ENCODE measurements around the gene LRP1.
A peak's percentile ranks its signal among the peaks of the same experiment; 100 is the strongest.

LRP1 gene

GRCh38 chr12:57124261-57124877 lies 3.9 kb upstream of the LRP1 start:
- TF ChIP-seq CTCF (IDR thresholded peaks at IDR 0.05; ENCODE audit: low read depth, low read length) = peak; percentile 93
- in situ Hi-C loops (cut with HindIII; ENCODE audit: low sequenced_read_pairs) = no loop called here
- H3K4me3 ChIP-seq (ENCODE audit: low read depth, low read length) = no peak overlapping the region

GRCh38 chr12:57126061-57126460 lies 2.2 kb upstream of the LRP1 start:
- no peak for TF ChIP-seq CTCF (IDR thresholded peaks at IDR 0.05; ENCODE audit: low read depth, low read length)
- no peak for DNase-seq (ENCODE audit: low read depth, low spot score)
- in situ Hi-C loops (cut with HindIII; ENCODE audit: low sequenced_read_pairs) = no loop called here
- no peak overlapping the region for H3K4me3 ChIP-seq (ENCODE audit: low read depth, low read length)

More at GRCh38 chr12:57124261-57124877, 3.9 kb upstream of the LRP1 start:
- DNase-seq (ENCODE audit: low read depth, low spot score) = peak; percentile 66

- no peak for TF ChIP-seq CTCF (IDR thresholded peaks at IDR 0.05; ENCODE audit: low read depth, low read length)
- no peak for DNase-seq (ENCODE audit: low read depth, low spot score)
- H3K4me3 ChIP-seq (ENCODE audit: low read depth, low read length) = no peak overlapping the region
- in situ Hi-C loops (cut with HindIII; ENCODE audit: low sequenced_read_pairs) = no loop called here
Measured at GRCh38 chr12:57126561-57126960, 1.7 kb upstream of the LRP1 start.

DNA sequence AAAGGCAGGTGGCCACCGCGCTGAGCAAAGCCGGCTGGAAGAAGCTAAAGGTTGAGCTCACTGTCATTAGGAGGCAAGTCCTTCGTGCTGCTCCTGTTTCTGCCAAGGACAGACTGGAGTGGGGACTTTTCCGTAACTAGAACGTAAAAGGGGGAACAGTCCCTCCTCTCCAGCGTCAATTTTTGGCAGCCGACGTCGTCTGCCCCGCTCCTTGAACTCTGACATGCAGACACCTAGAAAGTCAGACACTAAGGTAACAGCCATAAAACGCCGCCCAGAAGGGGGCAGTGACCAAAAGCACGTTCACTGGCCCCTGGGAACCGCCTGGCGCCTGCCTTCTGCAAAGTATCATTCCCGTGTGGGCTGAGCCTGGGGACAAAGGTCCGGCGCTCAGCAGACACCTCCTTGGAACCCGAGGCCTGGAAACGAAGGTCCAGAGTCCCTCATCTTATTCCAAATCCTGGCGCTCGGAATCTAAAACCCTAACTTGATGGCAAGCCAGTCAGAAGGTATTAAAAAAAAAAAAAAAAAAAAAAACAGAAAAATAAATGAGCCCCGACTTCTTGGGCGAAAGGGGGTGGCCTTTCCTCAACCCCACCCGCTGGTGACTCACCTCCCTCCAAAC lies 1.1 kb upstream of the LRP1 start:
- in situ Hi-C loops (cut with HindIII; ENCODE audit: low sequenced_read_pairs) = no loop called here
- TF ChIP-seq CTCF (IDR thresholded peaks at IDR 0.05; ENCODE audit: low read depth, low read length) = peak; percentile 45
- H3K4me3 ChIP-seq (ENCODE audit: low read depth, low read length) = peak overlapping the region; percentile 88
- DNase-seq (ENCODE audit: low read depth, low spot score) = no peak

DNA sequence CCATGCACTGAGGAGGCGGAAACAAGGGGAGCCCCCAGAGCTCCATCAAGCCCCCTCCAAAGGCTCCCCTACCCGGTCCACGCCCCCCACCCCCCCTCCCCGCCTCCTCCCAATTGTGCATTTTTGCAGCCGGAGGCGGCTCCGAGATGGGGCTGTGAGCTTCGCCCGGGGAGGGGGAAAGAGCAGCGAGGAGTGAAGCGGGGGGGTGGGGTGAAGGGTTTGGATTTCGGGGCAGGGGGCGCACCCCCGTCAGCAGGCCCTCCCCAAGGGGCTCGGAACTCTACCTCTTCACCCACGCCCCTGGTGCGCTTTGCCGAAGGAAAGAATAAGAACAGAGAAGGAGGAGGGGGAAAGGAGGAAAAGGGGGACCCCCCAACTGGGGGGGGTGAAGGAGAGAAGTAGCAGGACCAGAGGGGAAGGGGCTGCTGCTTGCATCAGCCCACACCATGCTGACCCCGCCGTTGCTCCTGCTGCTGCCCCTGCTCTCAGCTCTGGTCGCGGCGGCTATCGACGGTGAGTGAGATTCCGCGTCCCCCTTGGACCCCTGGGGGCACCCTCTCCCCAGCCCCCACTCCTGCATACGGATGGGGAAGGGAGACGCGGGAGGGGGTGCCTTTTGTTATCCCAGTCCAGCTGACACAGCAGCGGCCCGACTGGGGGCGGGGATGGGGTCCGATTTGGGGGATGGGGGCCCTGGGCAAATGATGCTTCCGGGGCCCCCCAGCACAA lies 400 bp downstream of the LRP1 start:
- DNase-seq (ENCODE audit: low read depth, low spot score) = no peak
- peak overlapping the region; percentile 88 for H3K4me3 ChIP-seq (ENCODE audit: low read depth, low read length)
- no peak for TF ChIP-seq CTCF (IDR thresholded peaks at IDR 0.05; ENCODE audit: low read depth, low read length)
- in situ Hi-C loops (cut with HindIII; ENCODE audit: low sequenced_read_pairs) = no loop called here

- H3K4me3 ChIP-seq (ENCODE audit: low read depth, low read length) = peak overlapping the region; percentile 88
Measured at GRCh38 chr12:57129321-57129842, 1.1 kb downstream of the LRP1 start.

More at GRCh38 chr12:57129321-57129842, 1.1 kb downstream of the LRP1 start:
- no peak for DNase-seq (ENCODE audit: low read depth, low spot score)
- TF ChIP-seq CTCF (IDR thresholded peaks at IDR 0.05; ENCODE audit: low read depth, low read length) = no peak
- in situ Hi-C loops (cut with HindIII; ENCODE audit: low sequenced_read_pairs) = no loop called here
